ENCODE measurements around the gene ATP1A2. TPM values are rescaled to one million over a fixed set of nuclear protein-coding genes. Genes with fewer than 3 reads are reported as not detected.

ATP1A2 gene
- total RNA-seq, 2 donors from 2014 or later = 1.8 to 12.1 TPM

- ATAC-seq (peak; percentile 86), DNase-seq (peak; percentile 70 to 90)
- intact Hi-C loops (cut with DNase I, micrococcal nuclease) = no loop called here
Observed at GRCh38 chr1:160083968-160084770, 31.4 kb upstream of the ATP1A2 start.

- DNase-seq = no peak
- ATAC-seq = no peak
- intact Hi-C loops (cut with DNase I, micrococcal nuclease) = no loop called here
Observed at GRCh38 chr1:160084771-160085321, 30.7 kb upstream of the ATP1A2 start.

- ATAC-seq = peak; percentile 75
- intact Hi-C loops (cut with DNase I, micrococcal nuclease) = no loop called here
- DNase-seq = peak; percentile 65 to 91
Observed at GRCh38 chr1:160085686-160086455, 29.7 kb upstream of the ATP1A2 start.

GRCh38 chr1:160086456-160086892 is 29.1 kb upstream of the ATP1A2 start:
- intact Hi-C loops (cut with DNase I, micrococcal nuclease) = no loop called here
- no peak for DNase-seq
- no peak for ATAC-seq

- DNase-seq (no peak), ATAC-seq (no peak)
- intact Hi-C loops (cut with DNase I, micrococcal nuclease) = no loop called here
Observed at GRCh38 chr1:160087118-160087662, 28.4 kb upstream of the ATP1A2 start.

- intact Hi-C loops (cut with DNase I, micrococcal nuclease) = no loop called here
- no peak for DNase-seq
- no peak for ATAC-seq
Observed at GRCh38 chr1:160089883-160090282, 25.7 kb upstream of the ATP1A2 start.

- DNase-seq (no peak), ATAC-seq (no peak)
- intact Hi-C loops (cut with DNase I, micrococcal nuclease) = no loop called here
Observed at GRCh38 chr1:160090760-160091159, 24.8 kb upstream of the ATP1A2 start.

GRCh38 chr1:160091666-160092223 is 23.8 kb upstream of the ATP1A2 start:
- DNase-seq (no peak), ATAC-seq (no peak)
- intact Hi-C loops (cut with DNase I, micrococcal nuclease) = no loop called here

- DNase-seq = no peak
- no peak for ATAC-seq
- intact Hi-C loops (cut with DNase I, micrococcal nuclease) = no loop called here
Observed at GRCh38 chr1:160092366-160093068, 23.0 kb upstream of the ATP1A2 start.

GRCh38 chr1:160093069-160093395 is 22.5 kb upstream of the ATP1A2 start:
- DNase-seq (no peak), ATAC-seq (no peak)
- intact Hi-C loops (cut with DNase I, micrococcal nuclease) = no loop called here

GRCh38 chr1:160093624-160094290 is 21.8 kb upstream of the ATP1A2 start:
- ATAC-seq = peak; percentile 50
- DNase-seq = no peak
- intact Hi-C loops (cut with DNase I, micrococcal nuclease) = no loop called here

- ATAC-seq = no peak
- intact Hi-C loops (cut with DNase I, micrococcal nuclease) = no loop called here
Observed at GRCh38 chr1:160094291-160094625, 21.3 kb upstream of the ATP1A2 start.

GRCh38 chr1:160094806-160095205 is 20.8 kb upstream of the ATP1A2 start:
- ATAC-seq (no peak), DNase-seq (peak in 1 of 2 donors; percentile 39)
- intact Hi-C loops (cut with DNase I, micrococcal nuclease) = no loop called here

More at GRCh38 chr1:160094291-160094625, 21.3 kb upstream of the ATP1A2 start:
- no peak for DNase-seq

- DNase-seq = no peak
- ATAC-seq = no peak
- intact Hi-C loops (cut with DNase I, micrococcal nuclease) = no loop called here
Observed at GRCh38 chr1:160095382-160096105, 20.0 kb upstream of the ATP1A2 start.

- no peak for DNase-seq
- intact Hi-C loops (cut with DNase I, micrococcal nuclease) = no loop called here
- ATAC-seq = no peak
Observed at GRCh38 chr1:160096274-160097116, 19.1 kb upstream of the ATP1A2 start.

GRCh38 chr1:160097151-160097910 is 18.2 kb upstream of the ATP1A2 start:
- intact Hi-C loops (cut with DNase I, micrococcal nuclease) = no loop called here

More at GRCh38 chr1:160097151-160097910, 18.2 kb upstream of the ATP1A2 start:
- DNase-seq = peak in 1 of 2 donors; percentile 37
- no peak for ATAC-seq

Data from left colon (tissue), 2 donors.